BE2C (cell line): ENCODE data around the gene FILIP1.

Experiments used
- DNase-seq: peaks from one replicate; pipeline ENCODE4 v3.0.0-alpha.2; 2020
- H3K27me3 ChIP-seq: fragments of 250-450 bp; sonication (Bioruptor Pico); 2 replicates; pipeline ENCODE4 v1.5.1; 2020; ENCODE audit warnings: mild to moderate bottlenecking
- H3K36me3 ChIP-seq: fragments of 250-450 bp; sonication (Bioruptor Pico); 2 replicates; pipeline ENCODE4 v1.5.1; 2020; ENCODE audit warnings: mild to moderate bottlenecking
- H3K4me1 ChIP-seq: fragments of 250-450 bp; sonication (Bioruptor Pico); 2 replicates; pipeline ENCODE4 v1.5.1; 2020
- H3K4me3 ChIP-seq: 2 replicates; pipeline ENCODE4 v1.5.1; 2011; ENCODE audit warnings: low read depth, low read length
- H3K9me3 ChIP-seq: fragments of 250-450 bp; sonication (Bioruptor Pico); 2 replicates; pipeline ENCODE4 v1.5.1; 2020
- CTCF ChIP-seq: IDR thresholded peaks from 2 replicates; pipeline ENCODE4 v1.5.1; 2012; ENCODE audit warnings: mild to moderate bottlenecking, low read depth, low read length

Gene FILIP1

GRCh38 chr6:75423386-75423785 is 70.2 kb downstream of the FILIP1 start:
- H3K4me3 ChIP-seq: no peak overlapping the region
- H3K36me3 ChIP-seq: no peaks in the 10 kb centered on the region
- no peak for DNase-seq
- no peaks in the 10 kb centered on the region for H3K4me1 ChIP-seq
- no peaks in the 10 kb centered on the region for H3K27me3 ChIP-seq
- H3K9me3 ChIP-seq: no peaks in the 10 kb centered on the region
- TF ChIP-seq CTCF: no peak

GRCh38 chr6:75422024-75422639 is 71.5 kb downstream of the FILIP1 start:
- Histone ChIP-seq H3K9me3 (no peaks in the 10 kb centered on the region), H3K36me3 (no peaks in the 10 kb centered on the region), H3K27me3 (no peaks in the 10 kb centered on the region), H3K4me3 (no peak overlapping the region), H3K4me1 (no peaks in the 10 kb centered on the region)
- no peak for DNase-seq
- no peak for TF ChIP-seq CTCF

- no peak for TF ChIP-seq CTCF
- Histone ChIP-seq H3K36me3 (no peaks in the 10 kb centered on the region), H3K9me3 (no peaks in the 10 kb centered on the region)
These were observed 72.1 kb downstream of the FILIP1 start for GRCh38 chr6:75421316-75422023.

GRCh38 chr6:75419980-75420379 is 73.6 kb downstream of the FILIP1 start:
- Histone ChIP-seq H3K4me1 (no peaks in the 10 kb centered on the region), H3K36me3 (no peaks in the 10 kb centered on the region), H3K27me3 (no peaks in the 10 kb centered on the region), H3K9me3 (no peaks in the 10 kb centered on the region), H3K4me3 (no peak overlapping the region)
- no peak for TF ChIP-seq CTCF
- no peak for DNase-seq

More at GRCh38 chr6:75421316-75422023, 72.1 kb downstream of the FILIP1 start:
- Histone ChIP-seq H3K27me3 (no peaks in the 10 kb centered on the region), H3K4me3 (no peak overlapping the region), H3K4me1 (no peaks in the 10 kb centered on the region)
- no peak for DNase-seq

- no peak for DNase-seq
- no peak overlapping the region for H3K4me3 ChIP-seq
- TF ChIP-seq CTCF: no peak
- no peaks in the 10 kb centered on the region for H3K36me3 ChIP-seq
- no peaks in the 10 kb centered on the region for H3K27me3 ChIP-seq
- H3K4me1 ChIP-seq: no peaks in the 10 kb centered on the region
- no peaks in the 10 kb centered on the region for H3K9me3 ChIP-seq
These were observed 74.2 kb downstream of the FILIP1 start for GRCh38 chr6:75419416-75419815.

GRCh38 chr6:75418233-75418632 is 75.4 kb downstream of the FILIP1 start:
- H3K4me1 ChIP-seq: no peaks in the 10 kb centered on the region
- DNase-seq: no peak
- no peaks in the 10 kb centered on the region for H3K9me3 ChIP-seq
- H3K4me3 ChIP-seq: no peak overlapping the region
- no peak for TF ChIP-seq CTCF
- H3K36me3 ChIP-seq: no peaks in the 10 kb centered on the region
- no peaks in the 10 kb centered on the region for H3K27me3 ChIP-seq
